ENCODE data around the gene RHBDL1.
"Not testable (repeated sequence)": the region's sequence is repeated elsewhere in the genome, so short reads cannot be mapped to it uniquely, and the experiment has no call there.

RHBDL1 gene

GRCh38 chr16:689175-689897 lies 13.9 kb downstream of the RHBDL1 start:
- no peak for DNase-seq

GRCh38 chr16:691242-691641 lies 15.8 kb downstream of the RHBDL1 start:
- DNase-seq: not testable (repeated sequence)

GRCh38 chr16:692356-693108 lies 17.1 kb downstream of the RHBDL1 start:
- DNase-seq: no peak

GRCh38 chr16:693364-693763 lies 17.9 kb downstream of the RHBDL1 start:
- DNase-seq: no peak

- DNase-seq: no peak
Measured at GRCh38 chr16:693766-694165, 18.3 kb downstream of the RHBDL1 start.

- DNase-seq: no peak
Measured at GRCh38 chr16:694187-694862, 18.9 kb downstream of the RHBDL1 start.

GRCh38 chr16:694863-695354 lies 19.4 kb downstream of the RHBDL1 start:
- DNase-seq: no peak

GRCh38 chr16:695355-696089 lies 20.1 kb downstream of the RHBDL1 start:
- DNase-seq: peak; percentile 79 to 89

- DNase-seq: no peak
Measured at GRCh38 chr16:698911-699671, 23.6 kb downstream of the RHBDL1 start.

GRCh38 chr16:700684-701584 lies 25.5 kb downstream of the RHBDL1 start:
- DNase-seq: no peak

- DNase-seq: no peak
Measured at GRCh38 chr16:702341-702740, 26.9 kb downstream of the RHBDL1 start.

GRCh38 chr16:703406-703805 lies 27.9 kb downstream of the RHBDL1 start:
- no peak for DNase-seq

- no peak for DNase-seq
Measured at GRCh38 chr16:704047-704446, 28.6 kb downstream of the RHBDL1 start.

- DNase-seq: peak in 1 of 2 experiments; percentile 31
Measured at GRCh38 chr16:704552-705380, 29.3 kb downstream of the RHBDL1 start.

- DNase-seq: peak in 1 of 2 experiments; percentile 63
Measured at GRCh38 chr16:705431-706188, 30.1 kb downstream of the RHBDL1 start, which contains the start of gene FBXL16. Gene FBXL16 (minus strand): TSS chr16:705801. CDS start chr16:697405, 8,396 bp downstream.

GRCh38 chr16:706189-707061 lies 31.0 kb downstream of the RHBDL1 start:
- no peak for DNase-seq

GRCh38 chr16:707062-707538 lies 31.6 kb downstream of the RHBDL1 start:
- peak in 1 of 2 experiments; percentile 22 for DNase-seq

- DNase-seq: no peak
Measured at GRCh38 chr16:708019-708418, 32.5 kb downstream of the RHBDL1 start.
